K562 (cell line): ENCODE results near the gene NRXN3. TPM values are rescaled to one million over a fixed set of nuclear protein-coding genes. Genes with fewer than 3 reads are reported as not detected.

Experiments used
- ATAC-seq: fragments of 200-7000 bp; cut with Tn5 transposase; 3 replicates; pipeline ENCODE4 v1.9.1; 2020; ENCODE audit warnings: moderate library complexity
- BruUV-seq: library from RNA; stranded (reverse); fragments of 400-500 nt; replicated peaks from 2 replicates; lab custom pipeline; 2021; lab: Mats Ljungman, UMichigan
- CTCF ChIA-PET: fragments of 300-600 bp; formaldehyde crosslinking; extraction: SDS; loops from one replicate; lab custom pipeline; 2021; ENCODE audit warnings: low intra/inter-chr PET ratio; lab: Yijun Ruan, JAX
- POLR2A ChIA-PET: fragments of 300-600, 350-650 bp; sonication (Branson Sonifier 250); formaldehyde crosslinking; extraction: SDS; loops from one replicate; lab custom pipeline; 2021; ENCODE audit warnings: antibody characterized with exemption, inconsistent platforms; lab: Yijun Ruan, JAX
- DNase-seq, 4 experiments: peaks; one replicate each; pipeline versions ENCODE4 v3.0.0 to v3.0.0-alpha.2; 2011 to 2018; ENCODE audit warnings: low spot score in 3 of 4, mixed read lengths in 3 of 4; ENCODE audit errors: extremely low read depth in 1 of 4
- FAIRE-seq: peaks from 2 replicates; lab custom pipeline; 2011; peaks lifted over from hg19 to GRCh38; lab: Jason Lieb, UNC
- H2AFZ ChIP-seq: 2 replicates; pipeline ENCODE4 v1.6.0; 2011; ENCODE audit warnings: low read depth, low read length, control low read depth, inconsistent platforms
- H3K27ac ChIP-seq: fragments of 200-600 bp; 3 replicates; pipeline ENCODE4 v1.8.0; 2011; ENCODE audit warnings: low read depth, mild to moderate bottlenecking, control low read depth, inconsistent platforms, low read length, moderate library complexity, mixed read lengths; ENCODE audit errors: extremely low read depth
- H3K27me3 ChIP-seq, 2 experiments: fragments of 300-600 bp in 1 of 2; 2 replicates in 1 of 2; 3 replicates in 1 of 2; pipeline versions ENCODE4 v1.6.0 to v1.8.0; 2011; ENCODE audit warnings: inconsistent platforms in 2 of 2, low read length in 2 of 2, mild to moderate bottlenecking in 1 of 2, mixed read lengths in 1 of 2, moderate library complexity in 1 of 2; ENCODE audit not compliant: control insufficient read depth in 2 of 2, insufficient read depth in 2 of 2
- H3K36me3 ChIP-seq: fragments of 300-600 bp; 3 replicates; pipeline ENCODE4 v1.8.0; 2011; ENCODE audit warnings: mild to moderate bottlenecking, low read length, inconsistent platforms; ENCODE audit not compliant: control insufficient read depth, insufficient read depth
- H3K4me1 ChIP-seq, 2 experiments: fragments of 200-600 bp in 1 of 2; replicated peaks in 1 of 2; 2 replicates in 1 of 2; 3 replicates in 1 of 2; pipeline versions ENCODE4 v1.5.1 to v1.8.0; 2011; ENCODE audit warnings: inconsistent platforms in 2 of 2, low read length in 2 of 2, mild to moderate bottlenecking in 1 of 2, mixed read lengths in 1 of 2, moderate library complexity in 1 of 2; ENCODE audit not compliant: control insufficient read depth in 2 of 2, insufficient read depth in 2 of 2
- H3K4me2 ChIP-seq: 2 replicates; pipeline ENCODE4 v1.6.1; 2011; ENCODE audit warnings: low read length, control low read depth, inconsistent platforms, mixed read lengths; ENCODE audit not compliant: insufficient read depth
- H3K4me3 ChIP-seq: fragments of 200-600 bp; sonication (generic), shearing (Covaris generic); 2 replicates; pipeline ENCODE4 v1.5.1; 2016; ENCODE audit warnings: control low read depth, inconsistent platforms
- H3K79me2 ChIP-seq: fragments of 200-600 bp; 3 replicates; pipeline ENCODE4 v1.8.0; 2011; ENCODE audit warnings: low read length, inconsistent platforms; ENCODE audit not compliant: control insufficient read depth, insufficient read depth
- H3K9ac ChIP-seq, 2 experiments: 2 replicates each; pipeline versions ENCODE4 v1.6.0 to v1.6.1; 2011; ENCODE audit warnings: low read depth in 2 of 2, low read length in 2 of 2, control low read depth in 1 of 2, inconsistent platforms in 1 of 2, mild to moderate bottlenecking in 1 of 2, mixed read lengths in 1 of 2; ENCODE audit not compliant: insufficient read depth in 1 of 2
- H3K9me1 ChIP-seq: one replicate; pipeline ENCODE4 v1.6.0; 2011; ENCODE audit warnings: inconsistent platforms, mild to moderate bottlenecking, low read length, moderate library complexity; ENCODE audit not compliant: control insufficient read depth, insufficient read depth
- H3K9me3 ChIP-seq: replicated peaks from 2 replicates; pipeline ENCODE4 v1.5.1; 2011; ENCODE audit warnings: low read depth, low read length, inconsistent platforms; ENCODE audit not compliant: control insufficient read depth, insufficient read depth
- H4K20me1 ChIP-seq: replicated peaks from 2 replicates; pipeline ENCODE4 v1.6.1; 2011; ENCODE audit warnings: low read length, inconsistent platforms, mixed read lengths; ENCODE audit not compliant: control insufficient read depth, insufficient read depth
- POU5F1 ChIP-seq: fragments of 150-350 bp; IDR thresholded peaks from 2 replicates; pipeline ENCODE4 v1.6.1; 2014; ENCODE audit warnings: borderline replicate concordance, low read length, low read depth, mild to moderate bottlenecking; ENCODE audit not compliant: partially characterized antibody
- SMC3 ChIP-seq: conservative IDR thresholded peaks from 2 replicates; pipeline ENCODE4 v1.6.1; 2011; ENCODE audit warnings: low read depth, low read length, improper control_type of control experiment; ENCODE audit not compliant: insufficient read depth
- ZNF584 ChIP-seq: fragments of 200-800 bp; sonication (Bioruptor generic); IDR thresholded peaks from 2 replicates; pipeline ENCODE4 v1.6.1; 2016; ENCODE audit warnings: low read depth, mild to moderate bottlenecking, missing genetic modification characterization, missing compliant biosample characterization
- ZNF77 ChIP-seq: fragments of 250-450 bp; sonication (Bioruptor Pico); IDR thresholded peaks from 2 replicates; pipeline ENCODE4 v1.5.0; 2020
- WGBS: fragments of 100-300 bp; shearing (Covaris generic); methylation state at CpG from one replicate; pipeline ENCODE4 v1.1.6; 2016; ENCODE audit warnings: low coverage, mixed read lengths; ENCODE audit not compliant: insufficient coverage; ENCODE audit errors: missing lambda C conversion rate; 5-methylcytosine and 5-hydroxymethylcytosine counted together
- in situ Hi-C: fragments of 300-500 bp; cut with MboI; formaldehyde crosslinking; loops from 4 replicates; pipeline ENCODE4 v1.15.0; 2018; ENCODE audit warnings: inconsistent platforms, mixed read lengths
- intact Hi-C: fragments of 100-400 bp; cut with micrococcal nuclease; formaldehyde crosslinking; loops from 2 replicates; pipeline ENCODE4 v1.14.2; 2022
- polyA plus RNA-seq, 8 experiments: library from polyadenylated mRNA; depleted of rRNA in 4 of 8; stranded (reverse) in 5 of 8; unstranded in 3 of 8; fragments of >200 nt; fragmentation: Nextera tagmentation in 2 of 8; fragmentation: Illumina TruSeq in 1 of 8; extraction: Ambion mirVana in 2 of 8; extraction: Trizol in 1 of 8; gene quantifications; 2 replicates each; pipeline versions ENCODE4 v1.2.1 to v1.2.3, GENCODE V29; 2011 to 2014; ENCODE audit warnings: inconsistent platforms in 1 of 8, missing spikeins in 1 of 8
- total RNA-seq, 7 experiments: library from RNA; depleted of rRNA in 6 of 7; stranded (reverse); fragments of >200 nt in 6 of 7; fragmentation: Illumina TruSeq in 2 of 7; extraction: Trizol in 2 of 7; gene quantifications; 2 replicates each; pipeline versions ENCODE4 v1.2.1 to v1.2.3, GENCODE V29; 2011 to 2021; ENCODE audit warnings: low replicate concordance in 1 of 7
- TF ChIP-seq, protein P1 (sequence below): fragments of 450-650 bp; IDR thresholded peaks from 2 replicates; pipeline ENCODE4 v1.6.1; 2016; ENCODE audit warnings: borderline replicate concordance
- TF ChIP-seq, protein P2 (sequence below): IDR thresholded peaks from 2 replicates; pipeline ENCODE4 v1.6.1; 2016; ENCODE audit warnings: missing genetic modification characterization, missing compliant biosample characterization
- TF ChIP-seq, protein P3 (sequence below): sonication (generic); formaldehyde crosslinking; IDR thresholded peaks from 2 replicates; pipeline ENCODE4 v1.8.1; 2023; ENCODE audit warnings: mild to moderate bottlenecking, missing genetic modification reagents
- TF ChIP-seq, protein P4 (sequence below): sonication (generic); formaldehyde crosslinking; IDR thresholded peaks from 2 replicates; pipeline ENCODE4 v1.8.1; 2023; ENCODE audit warnings: missing genetic modification reagents, mild to moderate bottlenecking, borderline replicate concordance
- TF ChIP-seq, protein P5 (sequence below): sonication (generic); formaldehyde crosslinking; IDR thresholded peaks from 2 replicates; pipeline ENCODE4 v1.8.1; 2023; ENCODE audit warnings: mild to moderate bottlenecking, missing genetic modification reagents, moderate library complexity

The NRXN3 gene
- total and polyA plus RNA-seq, 9 of the 15 experiments (the other 6 are each of a cell fraction or from before 2014, with no cell fraction given): 0.09 TPM; not detected in 8

DNA sequence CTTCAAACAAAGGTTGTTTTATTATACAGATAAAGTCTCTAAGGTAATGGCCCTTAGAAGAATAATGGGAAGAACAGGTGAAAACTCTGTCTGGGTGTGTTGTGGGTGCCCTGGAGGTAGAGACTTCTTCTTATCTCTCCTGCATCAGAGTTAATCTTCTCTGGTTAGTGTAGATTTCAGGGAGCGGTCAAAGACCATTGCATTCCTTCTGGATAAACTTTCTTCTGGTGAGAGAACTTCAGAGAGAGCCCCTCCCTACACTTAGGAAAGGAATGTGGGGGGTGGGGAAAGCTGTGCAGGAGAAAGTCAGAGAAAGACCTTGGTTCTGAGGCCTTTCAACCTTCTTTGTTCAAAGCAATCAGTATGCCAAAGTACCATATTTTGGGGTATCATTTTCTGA is 1382.6 kb downstream of the NRXN3 start:
- no peaks in the 10 kb centered on the region for H3K4me1 ChIP-seq
- no TSS peak for BruUV-seq
- H3K9me3 ChIP-seq: no peaks in the 10 kb centered on the region
- POLR2A ChIA-PET: no interaction called here
- no peak overlapping the region for H2AFZ ChIP-seq
- DNase-seq (no peak), FAIRE-seq (no peak), ATAC-seq (no peak)
- 0% methylated on average over 1 of the region's 1 CpG for WGBS
- no peaks in the 10 kb centered on the region for H3K79me2 ChIP-seq
- H3K4me3 ChIP-seq: no peak overlapping the region
- H3K36me3 ChIP-seq: no peaks in the 10 kb centered on the region
- H4K20me1 ChIP-seq: no peaks in the 10 kb centered on the region
- H3K27me3 ChIP-seq: no peaks in the 10 kb centered on the region
- no peak overlapping the region for H3K4me2 ChIP-seq
- H3K9me1 ChIP-seq: no peaks in the 10 kb centered on the region
- CTCF ChIA-PET: no interaction called here
- in situ Hi-C loops: no loop called here
- H3K27ac ChIP-seq: no peak overlapping the region
- H3K9ac ChIP-seq: no peak overlapping the region
- intact Hi-C loops: no loop called here
- TF ChIP-seq, protein P1, sequence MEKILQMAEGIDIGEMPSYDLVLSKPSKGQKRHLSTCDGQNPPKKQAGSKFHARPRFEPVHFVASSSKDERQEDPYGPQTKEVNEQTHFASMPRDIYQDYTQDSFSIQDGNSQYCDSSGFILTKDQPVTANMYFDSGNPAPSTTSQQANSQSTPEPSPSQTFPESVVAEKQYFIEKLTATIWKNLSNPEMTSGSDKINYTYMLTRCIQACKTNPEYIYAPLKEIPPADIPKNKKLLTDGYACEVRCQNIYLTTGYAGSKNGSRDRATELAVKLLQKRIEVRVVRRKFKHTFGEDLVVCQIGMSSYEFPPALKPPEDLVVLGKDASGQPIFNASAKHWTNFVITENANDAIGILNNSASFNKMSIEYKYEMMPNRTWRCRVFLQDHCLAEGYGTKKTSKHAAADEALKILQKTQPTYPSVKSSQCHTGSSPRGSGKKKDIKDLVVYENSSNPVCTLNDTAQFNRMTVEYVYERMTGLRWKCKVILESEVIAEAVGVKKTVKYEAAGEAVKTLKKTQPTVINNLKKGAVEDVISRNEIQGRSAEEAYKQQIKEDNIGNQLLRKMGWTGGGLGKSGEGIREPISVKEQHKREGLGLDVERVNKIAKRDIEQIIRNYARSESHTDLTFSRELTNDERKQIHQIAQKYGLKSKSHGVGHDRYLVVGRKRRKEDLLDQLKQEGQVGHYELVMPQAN: no peak
- TF ChIP-seq, protein P2, sequence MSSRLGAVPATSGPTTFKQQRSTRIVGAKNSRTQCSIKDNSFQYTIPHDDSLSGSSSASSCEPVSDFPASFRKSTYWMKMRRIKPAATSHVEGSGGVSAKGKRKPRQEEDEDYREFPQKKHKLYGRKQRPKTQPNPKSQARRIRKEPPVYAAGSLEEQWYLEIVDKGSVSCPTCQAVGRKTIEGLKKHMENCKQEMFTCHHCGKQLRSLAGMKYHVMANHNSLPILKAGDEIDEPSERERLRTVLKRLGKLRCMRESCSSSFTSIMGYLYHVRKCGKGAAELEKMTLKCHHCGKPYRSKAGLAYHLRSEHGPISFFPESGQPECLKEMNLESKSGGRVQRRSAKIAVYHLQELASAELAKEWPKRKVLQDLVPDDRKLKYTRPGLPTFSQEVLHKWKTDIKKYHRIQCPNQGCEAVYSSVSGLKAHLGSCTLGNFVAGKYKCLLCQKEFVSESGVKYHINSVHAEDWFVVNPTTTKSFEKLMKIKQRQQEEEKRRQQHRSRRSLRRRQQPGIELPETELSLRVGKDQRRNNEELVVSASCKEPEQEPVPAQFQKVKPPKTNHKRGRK (tag): no peak
- TF ChIP-seq ZNF77 (no peak), ZNF584 (CRISPR knock-in tag) (no peak), POU5F1 (no peak), SMC3 (no peak)
- TF ChIP-seq, protein P3, sequence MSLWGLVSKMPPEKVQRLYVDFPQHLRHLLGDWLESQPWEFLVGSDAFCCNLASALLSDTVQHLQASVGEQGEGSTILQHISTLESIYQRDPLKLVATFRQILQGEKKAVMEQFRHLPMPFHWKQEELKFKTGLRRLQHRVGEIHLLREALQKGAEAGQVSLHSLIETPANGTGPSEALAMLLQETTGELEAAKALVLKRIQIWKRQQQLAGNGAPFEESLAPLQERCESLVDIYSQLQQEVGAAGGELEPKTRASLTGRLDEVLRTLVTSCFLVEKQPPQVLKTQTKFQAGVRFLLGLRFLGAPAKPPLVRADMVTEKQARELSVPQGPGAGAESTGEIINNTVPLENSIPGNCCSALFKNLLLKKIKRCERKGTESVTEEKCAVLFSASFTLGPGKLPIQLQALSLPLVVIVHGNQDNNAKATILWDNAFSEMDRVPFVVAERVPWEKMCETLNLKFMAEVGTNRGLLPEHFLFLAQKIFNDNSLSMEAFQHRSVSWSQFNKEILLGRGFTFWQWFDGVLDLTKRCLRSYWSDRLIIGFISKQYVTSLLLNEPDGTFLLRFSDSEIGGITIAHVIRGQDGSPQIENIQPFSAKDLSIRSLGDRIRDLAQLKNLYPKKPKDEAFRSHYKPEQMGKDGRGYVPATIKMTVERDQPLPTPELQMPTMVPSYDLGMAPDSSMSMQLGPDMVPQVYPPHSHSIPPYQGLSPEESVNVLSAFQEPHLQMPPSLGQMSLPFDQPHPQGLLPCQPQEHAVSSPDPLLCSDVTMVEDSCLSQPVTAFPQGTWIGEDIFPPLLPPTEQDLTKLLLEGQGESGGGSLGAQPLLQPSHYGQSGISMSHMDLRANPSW: no peak
- TF ChIP-seq, protein P4, sequence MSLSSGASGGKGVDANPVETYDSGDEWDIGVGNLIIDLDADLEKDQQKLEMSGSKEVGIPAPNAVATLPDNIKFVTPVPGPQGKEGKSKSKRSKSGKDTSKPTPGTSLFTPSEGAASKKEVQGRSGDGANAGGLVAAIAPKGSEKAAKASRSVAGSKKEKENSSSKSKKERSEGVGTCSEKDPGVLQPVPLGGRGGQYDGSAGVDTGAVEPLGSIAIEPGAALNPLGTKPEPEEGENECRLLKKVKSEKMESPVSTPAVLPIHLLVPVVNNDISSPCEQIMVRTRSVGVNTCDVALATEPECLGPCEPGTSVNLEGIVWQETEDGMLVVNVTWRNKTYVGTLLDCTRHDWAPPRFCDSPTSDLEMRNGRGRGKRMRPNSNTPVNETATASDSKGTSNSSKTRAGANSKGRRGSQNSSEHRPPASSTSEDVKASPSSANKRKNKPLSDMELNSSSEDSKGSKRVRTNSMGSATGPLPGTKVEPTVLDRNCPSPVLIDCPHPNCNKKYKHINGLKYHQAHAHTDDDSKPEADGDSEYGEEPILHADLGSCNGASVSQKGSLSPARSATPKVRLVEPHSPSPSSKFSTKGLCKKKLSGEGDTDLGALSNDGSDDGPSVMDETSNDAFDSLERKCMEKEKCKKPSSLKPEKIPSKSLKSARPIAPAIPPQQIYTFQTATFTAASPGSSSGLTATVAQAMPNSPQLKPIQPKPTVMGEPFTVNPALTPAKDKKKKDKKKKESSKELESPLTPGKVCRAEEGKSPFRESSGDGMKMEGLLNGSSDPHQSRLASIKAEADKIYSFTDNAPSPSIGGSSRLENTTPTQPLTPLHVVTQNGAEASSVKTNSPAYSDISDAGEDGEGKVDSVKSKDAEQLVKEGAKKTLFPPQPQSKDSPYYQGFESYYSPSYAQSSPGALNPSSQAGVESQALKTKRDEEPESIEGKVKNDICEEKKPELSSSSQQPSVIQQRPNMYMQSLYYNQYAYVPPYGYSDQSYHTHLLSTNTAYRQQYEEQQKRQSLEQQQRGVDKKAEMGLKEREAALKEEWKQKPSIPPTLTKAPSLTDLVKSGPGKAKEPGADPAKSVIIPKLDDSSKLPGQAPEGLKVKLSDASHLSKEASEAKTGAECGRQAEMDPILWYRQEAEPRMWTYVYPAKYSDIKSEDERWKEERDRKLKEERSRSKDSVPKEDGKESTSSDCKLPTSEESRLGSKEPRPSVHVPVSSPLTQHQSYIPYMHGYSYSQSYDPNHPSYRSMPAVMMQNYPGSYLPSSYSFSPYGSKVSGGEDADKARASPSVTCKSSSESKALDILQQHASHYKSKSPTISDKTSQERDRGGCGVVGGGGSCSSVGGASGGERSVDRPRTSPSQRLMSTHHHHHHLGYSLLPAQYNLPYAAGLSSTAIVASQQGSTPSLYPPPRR (CRISPR knock-in tag): no peak
- TF ChIP-seq, protein P5, sequence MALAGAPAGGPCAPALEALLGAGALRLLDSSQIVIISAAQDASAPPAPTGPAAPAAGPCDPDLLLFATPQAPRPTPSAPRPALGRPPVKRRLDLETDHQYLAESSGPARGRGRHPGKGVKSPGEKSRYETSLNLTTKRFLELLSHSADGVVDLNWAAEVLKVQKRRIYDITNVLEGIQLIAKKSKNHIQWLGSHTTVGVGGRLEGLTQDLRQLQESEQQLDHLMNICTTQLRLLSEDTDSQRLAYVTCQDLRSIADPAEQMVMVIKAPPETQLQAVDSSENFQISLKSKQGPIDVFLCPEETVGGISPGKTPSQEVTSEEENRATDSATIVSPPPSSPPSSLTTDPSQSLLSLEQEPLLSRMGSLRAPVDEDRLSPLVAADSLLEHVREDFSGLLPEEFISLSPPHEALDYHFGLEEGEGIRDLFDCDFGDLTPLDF: no peak
